HepG2 (cell line): ENCODE measurements around the gene RBX1. TPM values are rescaled to one million over a fixed set of nuclear protein-coding genes. Genes with fewer than 3 reads are reported as not detected.

Source experiments
- ATAC-seq: fragments of 200-7000 bp; cut with Tn5 transposase; 3 replicates; pipeline ENCODE4 v1.9.1; 2020; ENCODE audit warnings: mild to moderate bottlenecking, moderate library complexity
- BruUV-seq: library from RNA; stranded (reverse); fragments of 400-500 nt; replicated peaks from 2 replicates; lab custom pipeline; 2021; lab: Mats Ljungman, UMichigan
- CTCF ChIA-PET: fragments of 300-600 bp; formaldehyde crosslinking; extraction: SDS; loops from one replicate; lab custom pipeline; 2021; ENCODE audit warnings: low total read pairs, inconsistent platforms, low intra/inter-chr PET ratio; lab: Yijun Ruan, JAX
- POLR2A ChIA-PET: fragments of 350-600 bp; sonication (Branson Sonifier 250); formaldehyde crosslinking; loops from one replicate; lab custom pipeline; 2020; ENCODE audit warnings: antibody characterized with exemption, inconsistent platforms; lab: Yijun Ruan, JAX
- DNase-seq: peaks from one replicate; pipeline ENCODE4 v3.0.0-alpha.2; 2015; ENCODE audit warnings: low spot score
- FAIRE-seq: peaks from 3 replicates; lab custom pipeline; 2011; peaks lifted over from hg19 to GRCh38; lab: Jason Lieb, UNC
- H2AFZ ChIP-seq: one replicate; pipeline ENCODE4 v1.6.1; 2011; ENCODE audit warnings: low read length, inconsistent platforms
- H3K27ac ChIP-seq: fragments of 300-600 bp; 3 replicates; pipeline ENCODE4 v1.8.0; 2011; ENCODE audit warnings: mixed run types, mild to moderate bottlenecking, mixed read lengths, low read length, inconsistent platforms; ENCODE audit not compliant: insufficient read depth; ENCODE audit errors: extremely low read length
- H3K27me3 ChIP-seq, 2 experiments: fragments of 200-600 bp in 1 of 2; 2 replicates in 1 of 2; 3 replicates in 1 of 2; pipeline versions ENCODE4 v1.6.0 to v1.8.0; 2011; ENCODE audit warnings: low read length in 2 of 2, mild to moderate bottlenecking in 2 of 2, moderate library complexity in 2 of 2, inconsistent platforms in 1 of 2; ENCODE audit not compliant: insufficient read depth in 2 of 2, control insufficient read depth in 1 of 2
- H3K36me3 ChIP-seq, 2 experiments: fragments of 200-600 bp in 1 of 2; replicated peaks in 1 of 2; 2 replicates in 1 of 2; 3 replicates in 1 of 2; pipeline versions ENCODE4 v1.5.1 to v1.8.0; 2011; ENCODE audit warnings: low read length in 2 of 2, inconsistent platforms in 1 of 2; ENCODE audit not compliant: insufficient read depth in 2 of 2, control insufficient read depth in 1 of 2
- H3K4me1 ChIP-seq: 2 replicates; pipeline ENCODE4 v1.5.1; 2012; ENCODE audit warnings: low read length, inconsistent platforms; ENCODE audit not compliant: insufficient read depth
- H3K4me2 ChIP-seq: 2 replicates; pipeline ENCODE4 v1.6.0; 2011; ENCODE audit warnings: low read depth, low read length, inconsistent platforms
- H3K4me3 ChIP-seq, 3 experiments: fragments of 200-600 bp in 1 of 3; sonication (generic), shearing (Covaris generic) in 1 of 3; replicated peaks in 1 of 3; 2 replicates each; pipeline ENCODE4 v1.5.1; 2011 to 2016; ENCODE audit warnings: low read length in 3 of 3, inconsistent platforms in 2 of 3, low read depth in 2 of 3, mild to moderate bottlenecking in 2 of 3, control low read depth in 1 of 3, mixed read lengths in 1 of 3; ENCODE audit not compliant: insufficient read depth in 1 of 3
- H3K79me2 ChIP-seq: one replicate; pipeline ENCODE4 v1.6.1; 2011; ENCODE audit warnings: low read length, inconsistent platforms; ENCODE audit not compliant: insufficient read depth
- H3K9ac ChIP-seq: 2 replicates; pipeline ENCODE4 v1.6.0; 2011; ENCODE audit warnings: mild to moderate bottlenecking, low read depth, low read length, inconsistent platforms; ENCODE audit not compliant: insufficient read depth
- H3K9me3 ChIP-seq: 2 replicates; pipeline ENCODE4 v1.5.1; 2012; ENCODE audit warnings: mild to moderate bottlenecking, low read length
- H4K20me1 ChIP-seq: 2 replicates; pipeline ENCODE4 v1.6.0; 2011; ENCODE audit warnings: inconsistent platforms, mild to moderate bottlenecking, low read length, moderate library complexity; ENCODE audit not compliant: insufficient read depth
- ATAD3A ChIP-seq: sonication (generic); formaldehyde crosslinking; IDR thresholded peaks from 2 replicates; pipeline ENCODE4 v1.4.0; 2020; ENCODE audit warnings: missing genetic modification reagents
- ELF3 ChIP-seq: IDR thresholded peaks from 2 replicates; pipeline ENCODE4 v1.6.1; 2016; ENCODE audit warnings: missing genetic modification reagents, missing compliant biosample characterization
- NFYC ChIP-seq: IDR thresholded peaks from 2 replicates; pipeline ENCODE4 v1.6.1; 2016; ENCODE audit warnings: missing genetic modification reagents, missing compliant biosample characterization
- SKIL ChIP-seq: sonication (generic); formaldehyde crosslinking; IDR thresholded peaks from 2 replicates; pipeline ENCODE4 v1.8.0; 2022; ENCODE audit warnings: missing genetic modification reagents, mild to moderate bottlenecking, moderate library complexity, borderline replicate concordance
- SNAPC4 ChIP-seq: sonication (generic); formaldehyde crosslinking; IDR thresholded peaks from 2 replicates; pipeline ENCODE4 v1.4.0; 2020; ENCODE audit warnings: mild to moderate bottlenecking, missing genetic modification reagents
- SYNCRIP ChIP-seq: fragments of 200-400 bp; formaldehyde crosslinking; IDR thresholded peaks from 2 replicates; pipeline ENCODE4 v1.6.1; 2018; ENCODE audit warnings: mild to moderate bottlenecking, low read depth, low read length; ENCODE audit not compliant: insufficient read depth
- TBP ChIP-seq: sonication (generic); formaldehyde crosslinking; IDR thresholded peaks from 2 replicates; pipeline ENCODE4 v1.5.0; 2020; ENCODE audit warnings: missing genetic modification reagents
- ZFP37 ChIP-seq: sonication (generic); formaldehyde crosslinking; IDR thresholded peaks from 2 replicates; pipeline ENCODE4 v1.4.0; 2020; ENCODE audit warnings: missing genetic modification reagents, borderline replicate concordance
- ZFP90 ChIP-seq: sonication (generic); formaldehyde crosslinking; IDR thresholded peaks from 2 replicates; pipeline ENCODE4 v1.8.0; 2022; ENCODE audit warnings: missing genetic modification reagents, mild to moderate bottlenecking, inconsistent platforms, borderline replicate concordance
- ZNF333 ChIP-seq: sonication (generic); formaldehyde crosslinking; IDR thresholded peaks from 2 replicates; pipeline ENCODE4 v1.4.0; 2020; ENCODE audit warnings: mild to moderate bottlenecking, missing genetic modification reagents, borderline replicate concordance
- ZNF468 ChIP-seq: sonication (generic); formaldehyde crosslinking; IDR thresholded peaks from 2 replicates; pipeline ENCODE4 v1.8.0; 2022; ENCODE audit warnings: mild to moderate bottlenecking, moderate library complexity, missing genetic modification reagents
- ZNF746 ChIP-seq: sonication (generic); formaldehyde crosslinking; IDR thresholded peaks from 2 replicates; pipeline ENCODE4 v1.8.0; 2022; ENCODE audit warnings: mild to moderate bottlenecking, missing genetic modification reagents
- WGBS: methylation state at CpG from one replicate; pipeline ENCODE4 v1.1.6; 2017; ENCODE audit warnings: low lambda C conversion rate; 5-methylcytosine and 5-hydroxymethylcytosine counted together
- in situ Hi-C: cut with HindIII; loops from 2 replicates; pipeline ENCODE4 v1.10.0; 2017; ENCODE audit warnings: low pct_unique_long_range_greater_than_20kb; ENCODE audit not compliant: extremely low pct_ligation_motif_present
- intact Hi-C: fragments of 100-400 bp; cut with micrococcal nuclease; formaldehyde crosslinking; loops from one replicate; pipeline ENCODE4 v1.10.0; 2022; ENCODE audit not compliant: unreplicated experiment
- polyA plus RNA-seq, 8 experiments: library from polyadenylated mRNA; depleted of rRNA in 3 of 8; stranded (reverse) in 7 of 8; unstranded in 1 of 8; fragments of >200 nt; fragmentation: Illumina TruSeq in 4 of 8; extraction: Trizol in 4 of 8; gene quantifications; 2 replicates each; pipeline versions ENCODE4 v1.2.1 to v1.2.3, GENCODE V29; 2011 to 2016; ENCODE audit warnings: low read depth in 4 of 8, missing spikeins in 1 of 8, mixed read lengths in 1 of 8; ENCODE audit not compliant: insufficient read depth in 1 of 8
- total RNA-seq, 5 experiments: library from RNA; depleted of rRNA; stranded (reverse); fragments of >200 nt; fragmentation: Illumina TruSeq; extraction: Trizol; gene quantifications; 2 replicates each; pipeline ENCODE4 v1.2.3, GENCODE V29; 2016; ENCODE audit warnings: low read depth in 1 of 5
- TF ChIP-seq, protein P1 (sequence below): IDR thresholded peaks from 2 replicates; pipeline ENCODE4 v1.6.1; 2012; ENCODE audit warnings: inconsistent platforms
- TF ChIP-seq, protein P2 (sequence below): sonication (generic); formaldehyde crosslinking; IDR thresholded peaks from 2 replicates; pipeline ENCODE4 v1.4.0; 2020; ENCODE audit warnings: missing genetic modification reagents
- TF ChIP-seq, protein P3 (sequence below): sonication (generic); formaldehyde crosslinking; IDR thresholded peaks from 2 replicates; pipeline ENCODE4 v1.4.0; 2020; ENCODE audit warnings: missing genetic modification reagents, borderline replicate concordance

Gene RBX1
- total and polyA plus RNA-seq, 2 of the 13 experiments (the other 11 are each of a cell fraction or from before 2014, with no cell fraction given): 84.9 to 90.2 TPM

- Histone ChIP-seq H4K20me1 (no peaks in the 10 kb centered on the region), H3K4me3 (no peak overlapping the region), H3K9me3 (no peaks in the 10 kb centered on the region), H2AFZ (no peak overlapping the region), H3K9ac (no peak overlapping the region), H3K4me2 (no peak overlapping the region), H3K79me2 (no peaks in the 10 kb centered on the region), H3K36me3 (no peaks in the 10 kb centered on the region), H3K4me1 (peaks cover 8% of the 10 kb centered on the region), H3K27ac (no peak overlapping the region), H3K27me3 (peaks cover 0 to 14% of the 10 kb centered on the region in 2 experiments; a peak in 2 of 5 replicates)
- ATAC-seq (no peak), FAIRE-seq (no peak), DNase-seq (no peak)
- BruUV-seq: no TSS peak
- 58% methylated on average over 4 of the region's 4 CpGs for WGBS
- intact Hi-C loops: no loop called here
- ChIA-PET CTCF (no interaction called here), POLR2A (no interaction called here)
- in situ Hi-C loops: no loop called here
- TF ChIP-seq ELF3 (CRISPR knock-in tag) (no peak), ATAD3A (no peak), ZNF468 (CRISPR knock-in tag) (no peak), TBP (no peak), SNAPC4 (no peak), ZNF333 (CRISPR knock-in tag) (no peak), SKIL (CRISPR knock-in tag) (no peak), NFYC (CRISPR knock-in tag) (no peak), ZNF746 (CRISPR knock-in tag) (no peak), SYNCRIP (no peak), ZFP90 (CRISPR knock-in tag) (no peak), ZFP37 (CRISPR knock-in tag) (no peak)
- TF ChIP-seq, protein P1, sequence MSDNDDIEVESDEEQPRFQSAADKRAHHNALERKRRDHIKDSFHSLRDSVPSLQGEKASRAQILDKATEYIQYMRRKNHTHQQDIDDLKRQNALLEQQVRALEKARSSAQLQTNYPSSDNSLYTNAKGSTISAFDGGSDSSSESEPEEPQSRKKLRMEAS: no peak
- TF ChIP-seq, protein P2, sequence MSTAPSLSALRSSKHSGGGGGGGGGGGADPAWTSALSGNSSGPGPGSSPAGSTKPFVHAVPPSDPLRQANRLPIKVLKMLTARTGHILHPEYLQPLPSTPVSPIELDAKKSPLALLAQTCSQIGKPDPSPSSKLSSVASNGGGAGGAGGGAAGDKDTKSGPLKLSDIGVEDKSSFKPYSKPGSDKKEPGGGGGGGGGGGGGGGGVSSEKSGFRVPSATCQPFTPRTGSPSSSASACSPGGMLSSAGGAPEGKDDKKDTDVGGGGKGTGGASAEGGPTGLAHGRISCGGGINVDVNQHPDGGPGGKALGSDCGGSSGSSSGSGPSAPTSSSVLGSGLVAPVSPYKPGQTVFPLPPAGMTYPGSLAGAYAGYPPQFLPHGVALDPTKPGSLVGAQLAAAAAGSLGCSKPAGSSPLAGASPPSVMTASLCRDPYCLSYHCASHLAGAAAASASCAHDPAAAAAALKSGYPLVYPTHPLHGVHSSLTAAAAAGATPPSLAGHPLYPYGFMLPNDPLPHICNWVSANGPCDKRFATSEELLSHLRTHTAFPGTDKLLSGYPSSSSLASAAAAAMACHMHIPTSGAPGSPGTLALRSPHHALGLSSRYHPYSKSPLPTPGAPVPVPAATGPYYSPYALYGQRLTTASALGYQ (CRISPR knock-in tag): no peak
- TF ChIP-seq, protein P3, sequence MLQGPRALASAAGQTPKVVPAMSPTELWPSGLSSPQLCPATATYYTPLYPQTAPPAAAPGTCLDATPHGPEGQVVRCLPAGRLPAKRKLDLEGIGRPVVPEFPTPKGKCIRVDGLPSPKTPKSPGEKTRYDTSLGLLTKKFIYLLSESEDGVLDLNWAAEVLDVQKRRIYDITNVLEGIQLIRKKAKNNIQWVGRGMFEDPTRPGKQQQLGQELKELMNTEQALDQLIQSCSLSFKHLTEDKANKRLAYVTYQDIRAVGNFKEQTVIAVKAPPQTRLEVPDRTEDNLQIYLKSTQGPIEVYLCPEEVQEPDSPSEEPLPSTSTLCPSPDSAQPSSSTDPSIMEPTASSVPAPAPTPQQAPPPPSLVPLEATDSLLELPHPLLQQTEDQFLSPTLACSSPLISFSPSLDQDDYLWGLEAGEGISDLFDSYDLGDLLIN (CRISPR knock-in tag): no peak
Observed at GRCh38 chr22:40995821-40996220, 44.6 kb downstream of the RBX1 start.
